DLD1 (cell line): Measurements from ENCODE around the gene MPDZ.

Experiments
- in situ Hi-C: cut with HindIII; loops from 2 replicates; pipeline ENCODE4 v1.10.0; 2017; ENCODE audit warnings: low sequenced_read_pairs

The MPDZ gene

GRCh38 chr9:13186091-13186490 is 93.4 kb downstream of the MPDZ start:
- in situ Hi-C loops = no loop called here

GRCh38 chr9:13181652-13182051 is 97.8 kb downstream of the MPDZ start:
- in situ Hi-C loops = no loop called here

GRCh38 chr9:13179257-13179656 is 100.2 kb downstream of the MPDZ start:
- in situ Hi-C loops = no loop called here

DNA sequence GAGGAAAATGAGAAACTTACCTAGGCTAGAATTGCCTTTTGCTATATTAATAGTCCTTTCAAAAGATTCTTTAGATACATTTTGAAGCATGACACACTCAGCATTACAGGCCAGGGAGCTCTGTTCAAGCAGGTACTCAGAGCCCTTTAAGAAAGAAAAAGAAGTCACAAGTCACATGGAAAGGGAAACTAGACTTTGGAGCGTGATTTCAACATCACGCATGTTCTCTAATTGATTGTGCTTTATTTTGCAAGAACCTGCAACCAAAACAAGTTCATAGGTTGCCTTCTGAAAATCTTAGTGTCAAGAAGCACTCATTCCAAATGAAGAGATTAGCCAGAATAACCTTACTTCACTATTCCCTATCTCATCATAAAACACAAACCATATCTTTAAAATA is 103.8 kb downstream of the MPDZ start:
- in situ Hi-C loops = no loop called here

DNA sequence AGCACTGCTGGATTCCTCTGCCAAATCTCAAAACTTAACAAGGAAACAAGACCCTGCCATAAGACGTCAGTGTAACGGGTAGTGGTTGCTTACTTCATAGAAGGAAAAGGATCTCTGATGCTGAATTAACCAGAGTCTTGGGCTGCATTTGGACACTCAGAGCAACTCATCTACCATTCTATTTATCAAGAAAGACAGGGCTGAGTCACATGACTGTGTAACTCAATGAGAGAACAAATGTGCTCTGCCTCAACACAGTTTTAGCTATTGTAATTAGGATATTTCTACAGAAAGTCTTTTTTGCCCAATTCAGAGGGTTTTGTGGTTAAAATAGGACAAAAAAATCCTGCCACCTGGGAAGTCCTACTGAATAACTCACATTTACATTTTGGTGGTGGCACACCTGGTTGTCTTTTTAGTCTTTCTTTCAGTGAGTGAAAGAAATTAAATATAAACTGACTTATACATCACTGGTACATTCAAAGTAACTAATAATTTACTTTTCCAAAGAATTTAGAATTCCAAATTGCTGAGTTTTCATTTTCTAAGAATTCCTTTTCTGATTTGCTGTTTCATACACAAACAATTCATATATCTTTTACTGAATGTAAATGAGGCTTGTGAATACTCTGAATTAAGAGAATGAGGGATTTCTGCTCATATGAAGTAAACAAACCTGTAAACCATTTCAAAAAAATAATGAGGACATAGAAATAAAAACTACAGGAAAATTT is 104.4 kb downstream of the MPDZ start:
- in situ Hi-C loops = no loop called here

- in situ Hi-C loops = no loop called here
Measured at GRCh38 chr9:13173553-13173952, 105.9 kb downstream of the MPDZ start.

DNA sequence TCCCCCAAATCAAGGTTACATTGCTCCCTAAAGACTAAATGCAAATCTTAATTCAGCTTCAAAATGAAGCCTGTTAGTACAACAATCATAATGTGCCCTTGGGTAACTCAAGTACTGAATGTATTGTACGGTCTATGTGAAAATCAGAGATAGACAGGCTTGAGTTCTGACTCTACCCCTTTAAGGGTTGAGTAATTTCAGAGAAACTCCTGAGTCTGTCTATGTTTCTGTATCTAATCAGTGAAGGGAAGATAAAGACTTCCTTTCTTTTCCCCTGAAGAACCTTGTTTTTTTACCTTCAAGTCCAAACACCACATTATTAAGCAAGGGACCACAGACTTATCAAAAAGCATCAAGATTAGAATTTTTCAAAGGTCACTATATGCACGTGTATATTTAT is 108.2 kb downstream of the MPDZ start:
- in situ Hi-C loops = no loop called here

DNA sequence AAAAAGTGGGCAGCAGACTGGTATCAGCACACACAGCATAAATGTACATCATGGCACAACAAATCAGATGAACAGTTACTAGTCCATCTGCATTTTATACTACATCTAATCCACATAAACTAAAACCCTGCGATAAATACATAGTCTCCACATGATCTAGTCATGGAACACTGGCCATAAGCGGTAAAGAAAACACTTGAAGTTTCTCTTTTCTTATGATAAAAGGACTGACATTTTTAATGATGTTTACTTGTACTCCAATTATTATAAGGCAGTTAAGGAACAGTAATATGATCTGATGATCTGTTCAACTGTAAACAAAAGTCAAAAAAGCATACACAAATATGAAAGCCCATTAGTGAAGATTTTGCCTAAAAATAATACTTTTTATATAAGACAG is 112.5 kb downstream of the MPDZ start:
- in situ Hi-C loops = no loop called here

GRCh38 chr9:13165956-13166355 is 113.5 kb downstream of the MPDZ start:
- in situ Hi-C loops = no loop called here

DNA sequence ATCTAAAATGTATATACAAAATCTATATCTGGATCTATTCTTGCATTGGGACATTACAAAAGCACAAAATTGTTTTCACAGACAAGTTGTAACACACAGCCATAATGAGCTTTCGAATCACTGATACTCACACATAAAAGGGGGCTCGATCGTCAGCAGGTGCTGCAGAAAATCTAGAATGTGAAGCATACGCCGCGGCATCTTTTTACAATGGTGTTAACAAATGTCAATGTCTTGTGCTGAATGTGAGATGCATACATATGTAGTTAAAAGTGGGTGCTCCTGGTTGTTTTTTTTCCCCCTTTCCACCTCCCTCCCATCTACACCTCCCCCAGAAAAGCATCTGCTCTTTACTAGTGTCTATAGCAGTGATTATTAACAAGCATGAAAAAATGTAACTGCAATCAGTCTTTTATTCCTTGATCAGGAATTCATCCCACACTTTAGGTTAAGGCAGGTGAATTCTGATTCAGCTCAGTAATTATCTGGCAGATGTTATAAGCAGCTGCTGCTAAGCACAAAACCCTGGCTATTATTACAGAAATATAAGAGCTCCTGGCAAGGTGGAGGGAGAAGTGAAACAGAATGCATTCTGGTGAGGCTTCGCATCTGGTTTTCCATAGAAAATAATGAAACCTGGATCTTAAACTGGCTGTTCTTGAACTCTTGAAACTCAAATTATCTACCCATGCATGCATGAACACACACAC is 114.1 kb downstream of the MPDZ start:
- in situ Hi-C loops = no loop called here

DNA sequence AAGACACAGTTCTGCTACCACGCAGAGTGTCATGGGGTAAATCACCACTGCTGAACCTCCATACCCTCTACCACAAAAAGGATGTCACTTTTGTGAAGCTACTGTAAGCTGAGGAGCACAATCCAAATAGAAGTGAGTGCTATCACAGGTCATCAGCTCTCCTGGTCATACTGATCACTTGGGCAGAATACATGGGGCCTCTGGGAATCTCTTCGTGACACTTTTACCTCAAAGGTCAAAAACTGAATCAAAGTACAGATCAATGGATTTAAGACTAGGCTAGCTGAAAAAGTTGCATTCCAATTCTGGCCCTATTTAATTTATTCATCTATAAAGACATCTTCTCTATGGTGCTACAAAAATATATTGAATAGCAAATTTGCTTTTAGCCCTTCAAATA is 115.5 kb downstream of the MPDZ start:
- in situ Hi-C loops = no loop called here

GRCh38 chr9:13163287-13163686 is 116.2 kb downstream of the MPDZ start:
- in situ Hi-C loops = no loop called here

DNA sequence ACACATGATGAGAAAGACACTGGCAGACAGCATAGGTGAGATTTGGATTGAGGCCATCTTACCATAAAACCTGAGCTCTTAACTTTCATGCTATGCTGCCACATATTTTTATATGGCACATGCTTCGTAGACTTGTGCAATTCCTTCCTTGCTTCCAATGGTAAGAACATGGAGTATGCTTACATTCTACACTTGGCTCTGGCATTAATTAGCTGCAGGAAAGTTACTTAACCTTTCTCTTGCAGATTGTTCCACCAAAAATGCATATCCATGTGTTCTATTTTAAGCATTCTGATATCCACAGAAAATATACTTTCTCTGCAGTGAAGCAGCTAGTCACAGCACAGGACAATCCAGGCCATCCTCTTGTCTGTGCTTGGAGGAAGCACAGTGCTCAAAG is 119.4 kb downstream of the MPDZ start:
- in situ Hi-C loops = no loop called here

GRCh38 chr9:13158986-13159385 is 120.5 kb downstream of the MPDZ start:
- in situ Hi-C loops = no loop called here

DNA sequence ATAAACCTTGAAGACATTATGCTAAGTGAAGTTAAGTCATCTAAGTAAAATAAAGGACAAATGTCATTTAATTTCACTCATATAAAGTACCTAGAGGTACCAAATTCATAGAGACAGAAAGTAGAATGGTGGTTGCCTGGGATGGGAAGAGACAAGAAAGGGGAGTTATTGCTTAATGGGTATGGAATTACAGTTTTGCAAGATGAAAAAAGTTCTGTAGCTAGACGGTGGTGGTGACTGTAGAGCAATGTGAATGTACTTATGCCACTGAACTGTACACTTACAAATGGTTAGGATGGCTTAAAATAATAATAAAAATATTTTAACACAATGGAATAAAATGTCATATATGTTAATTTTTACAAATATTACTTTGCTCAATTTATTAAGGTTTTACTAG is 128.0 kb downstream of the MPDZ start:
- in situ Hi-C loops = no loop called here

DNA sequence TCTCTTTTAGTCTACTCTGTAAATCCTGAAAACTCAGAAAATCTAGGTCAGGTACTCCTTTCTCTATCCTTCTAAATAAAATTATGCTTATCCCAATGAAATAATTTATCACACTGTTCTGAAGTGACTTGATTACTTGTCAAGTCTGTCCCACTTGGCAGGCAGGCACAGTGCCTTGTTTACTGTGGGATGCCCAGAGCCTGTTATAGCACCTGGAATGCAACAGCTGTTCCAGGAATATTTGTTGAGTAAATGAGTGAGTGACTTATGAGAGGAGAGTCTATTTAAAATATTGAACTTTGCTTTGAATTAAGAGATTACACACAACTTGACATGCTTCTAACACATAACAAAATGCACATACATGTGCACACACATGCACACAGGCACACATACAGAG is 130.0 kb downstream of the MPDZ start:
- in situ Hi-C loops = no loop called here

DNA sequence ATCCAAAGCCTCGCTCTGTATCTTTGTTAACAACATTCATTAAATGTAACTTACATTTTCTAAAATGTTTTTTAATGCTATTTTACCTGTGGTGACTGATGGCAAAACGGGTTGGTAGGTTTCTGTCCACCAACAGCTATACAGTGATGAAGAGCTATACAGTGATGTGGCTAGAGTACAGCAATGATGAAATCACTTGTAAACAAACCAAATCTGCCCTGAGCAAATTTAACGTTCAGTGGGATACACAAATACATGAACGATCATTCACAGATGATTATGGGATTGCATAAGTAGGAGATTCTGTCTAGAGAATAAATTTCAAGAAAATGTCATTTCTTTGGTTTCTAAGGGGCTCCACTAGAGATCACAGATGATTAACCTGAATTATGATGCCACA is 132.7 kb downstream of the MPDZ start:
- in situ Hi-C loops = no loop called here

DNA sequence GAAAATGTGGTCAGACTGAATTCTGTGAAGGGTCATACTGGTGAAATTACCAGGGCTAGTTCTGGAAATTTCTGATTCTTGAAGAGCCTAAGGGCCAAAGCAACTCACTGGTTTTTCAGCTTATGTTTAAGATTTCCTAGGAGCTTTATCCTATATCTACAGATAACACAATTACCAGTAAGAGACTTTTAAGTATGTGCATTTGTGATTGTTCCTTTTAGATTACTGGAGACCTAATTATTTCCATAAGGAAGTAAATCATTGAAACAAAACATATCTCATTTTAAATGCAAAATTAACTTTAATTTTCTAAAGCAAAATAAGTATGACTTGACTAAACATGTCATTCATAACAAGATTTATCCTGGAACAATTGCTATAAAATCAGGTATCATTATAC is 134.2 kb downstream of the MPDZ start:
- in situ Hi-C loops = no loop called here

DNA sequence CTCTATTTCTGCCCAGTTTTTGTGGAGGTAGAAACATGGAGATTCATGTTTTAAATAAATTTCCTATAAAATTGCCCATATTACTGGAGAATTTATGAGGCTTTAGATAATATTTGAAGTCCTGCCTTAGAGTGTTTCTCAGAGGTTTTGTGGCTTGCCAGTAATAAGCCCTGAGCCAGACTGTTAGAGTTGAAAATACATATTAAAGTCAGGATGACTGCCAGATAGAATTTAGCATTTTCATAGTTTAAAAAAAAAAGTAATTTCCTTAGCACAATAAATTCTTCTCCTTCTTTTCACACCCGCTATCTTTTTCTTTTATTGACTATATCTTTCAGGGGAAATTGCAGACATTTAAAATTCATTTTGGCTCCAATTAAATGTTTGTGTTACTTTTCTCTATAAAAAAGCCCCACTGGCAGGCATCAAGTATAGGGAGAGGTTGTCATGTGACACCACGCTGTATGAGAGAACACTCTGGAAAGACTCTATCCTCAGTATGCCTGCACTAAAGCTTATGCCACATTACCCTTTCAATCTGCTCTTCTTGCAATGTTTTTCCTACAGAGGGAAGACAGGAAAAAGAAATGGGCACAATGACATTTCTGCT is 135.2 kb downstream of the MPDZ start:
- in situ Hi-C loops = no loop called here

DNA sequence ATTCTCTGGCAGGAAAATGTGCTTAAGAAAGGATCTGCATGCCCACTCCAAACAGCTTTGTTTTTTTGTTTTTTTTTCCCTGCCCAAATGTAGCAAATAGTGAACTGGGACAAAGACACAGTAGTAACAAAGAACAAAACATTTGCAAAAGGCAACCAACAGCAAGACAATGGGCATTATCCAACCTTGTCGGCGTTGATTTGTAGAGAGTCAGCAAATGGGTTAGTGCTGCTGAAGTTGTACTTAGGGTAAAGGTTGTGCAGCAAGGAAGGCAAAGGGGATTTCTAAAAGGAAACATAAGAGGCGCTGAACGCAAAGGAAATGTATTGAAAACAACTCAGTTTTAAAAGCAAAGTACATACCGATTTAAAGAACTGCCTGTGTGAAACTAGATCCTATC is 136.2 kb downstream of the MPDZ start:
- in situ Hi-C loops = no loop called here

GRCh38 chr9:13142776-13143175 is 136.7 kb downstream of the MPDZ start:
- in situ Hi-C loops = no loop called here

DNA sequence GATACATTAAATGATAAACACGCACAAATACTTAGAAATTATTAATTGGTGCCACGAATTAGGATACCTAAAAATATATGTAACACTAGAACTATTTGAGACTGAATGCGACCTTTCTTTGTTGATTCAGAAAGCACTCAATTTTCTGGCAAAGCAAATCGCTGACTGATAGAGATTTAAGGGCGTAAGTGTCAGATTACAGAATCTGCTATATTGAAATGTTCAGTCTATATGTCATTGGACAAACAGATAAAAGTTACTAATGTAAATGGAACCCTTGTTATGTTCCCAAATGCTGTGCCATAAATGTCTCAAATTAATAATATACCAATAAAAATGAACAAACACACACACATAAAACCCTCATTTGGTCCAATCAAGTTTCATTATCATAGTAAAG is 137.9 kb downstream of the MPDZ start:
- in situ Hi-C loops = no loop called here
